Sigmoid colon (tissue), 7 donors: ENCODE measurements around the gene C4BPA. TPM values are rescaled to one million over a fixed set of nuclear protein-coding genes. Genes with fewer than 3 reads are reported as not detected.

Experiments used
- DNase-seq: peaks from one replicate; pipeline ENCODE4 v3.0.0-alpha.2; 2019
- H3K27ac ChIP-seq, 4 donors: fragments of 200-600 bp; sonication (generic); one replicate each; pipeline ENCODE4 v1.5.1; 2016 to 2019; ENCODE audit warnings: mild to moderate bottlenecking in 1 of 4
- H3K27me3 ChIP-seq, 3 donors: fragments of 200-600 bp; sonication (generic); one replicate each; pipeline ENCODE4 v1.5.1; 2019; ENCODE audit warnings: mild to moderate bottlenecking in 1 of 3
- H3K36me3 ChIP-seq, 4 donors: fragments of 200-600 bp; sonication (generic); one replicate each; pipeline ENCODE4 v1.5.1; 2016 to 2019
- H3K4me1 ChIP-seq, 4 donors: fragments of 200-600 bp; sonication (generic); one replicate each; pipeline ENCODE4 v1.5.1; 2017 to 2019
- H3K4me3 ChIP-seq, 4 donors: fragments of 200-600 bp; sonication (generic); one replicate each; pipeline ENCODE4 v1.5.1; 2017 to 2019; ENCODE audit warnings: mild to moderate bottlenecking in 2 of 4, moderate library complexity in 1 of 4
- H3K9me3 ChIP-seq, 4 donors: fragments of 200-600 bp in 3 of 4; sonication (generic) in 3 of 4; one replicate each; pipeline versions ENCODE4 v1.5.1 to v1.6.1; 2013 to 2019
- EP300 ChIP-seq, 4 donors: sonication (generic); formaldehyde crosslinking; IDR thresholded peaks; one replicate each; pipeline ENCODE4 v1.6.1; 2017; ENCODE audit warnings: antibody characterized with exemption in 4 of 4
- POLR2A ChIP-seq, 2 donors: fragments of 450-650 bp; IDR thresholded peaks; one replicate each; pipeline ENCODE4 v1.6.1; 2016; ENCODE audit warnings: antibody characterized with exemption in 2 of 2, mild to moderate bottlenecking in 2 of 2, moderate library complexity in 2 of 2
- POLR2AphosphoS5 ChIP-seq, 4 donors: sonication (generic); formaldehyde crosslinking; IDR thresholded peaks; one replicate each; pipeline ENCODE4 v1.6.1; 2017; ENCODE audit warnings: antibody characterized with exemption in 4 of 4
- WGBS, 2 donors: extraction: QIAGEN DNeasy Blood & Tissue Kit; methylation state at CpG; one replicate each; pipeline ENCODE4 v1.1.7; 2013; 5-methylcytosine and 5-hydroxymethylcytosine counted together
- intact Hi-C: fragments of 100-400 bp; cut with DNase I; formaldehyde crosslinking; loops from one replicate; pipeline ENCODE4 v1.15.1; 2023
- polyA plus RNA-seq, 3 donors: library from polyadenylated mRNA; stranded (reverse); fragments of 200-250 nt; gene quantifications; one replicate each; pipeline ENCODE4 v1.2.3, GENCODE V29; 2013
- total RNA-seq, 4 donors: library from RNA; depleted of rRNA; stranded (reverse); fragments of >200 nt; gene quantifications; one replicate each; pipeline ENCODE4 v1.1.0, GENCODE V29; 2016
- TF ChIP-seq, protein P1 (sequence below), 4 experiments: fragments of 450-650 bp in 3 of 4; fragments of 200-600 bp in 1 of 4; IDR thresholded peaks; one replicate each; pipeline ENCODE4 v1.5.1; 2016 to 2019; ENCODE audit warnings: antibody characterized with exemption in 4 of 4, mild to moderate bottlenecking in 3 of 4, moderate library complexity in 2 of 4
- donor health status: healthy with polysubstance abuse.
- donor health status: Bipolar disorder and iron deficiency.
- donor health status: healthy.

C4BPA gene
- total and polyA plus RNA-seq, 7 donors = 1.2 to 6.4 (median 2.5) TPM; not detected in 4

DNA sequence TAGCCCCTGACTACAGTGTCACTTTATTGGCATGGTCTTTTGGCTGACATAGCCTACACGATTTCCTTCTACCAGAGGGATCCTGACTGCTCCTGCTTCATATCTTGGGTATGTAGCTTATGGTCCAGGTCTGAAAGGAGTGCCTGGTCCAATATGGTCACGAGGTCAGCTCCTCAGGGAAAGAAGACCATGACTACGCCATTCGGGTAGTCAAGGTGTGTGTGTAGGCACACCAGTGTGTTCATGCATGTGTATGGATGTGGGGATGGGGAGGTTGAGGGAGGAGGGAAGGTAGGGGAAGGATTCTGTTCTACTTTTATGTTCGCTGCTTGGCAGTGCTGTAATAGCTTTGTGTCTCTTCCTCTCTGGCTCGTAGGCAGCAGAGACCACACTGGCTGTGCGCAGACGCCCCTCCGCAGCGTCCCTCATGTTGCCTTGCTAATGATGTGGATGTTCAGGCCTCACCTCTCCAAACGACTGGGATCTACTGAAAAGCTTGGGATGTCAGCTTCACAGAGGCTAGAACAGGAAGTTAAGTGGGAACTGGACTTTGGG is 25.4 kb upstream of the C4BPA start:
- Histone ChIP-seq H3K27ac (no peak overlapping the region), H3K4me3 (no peak overlapping the region), H3K36me3 (peaks cover 0 to 16% (median 7%) of the 10 kb centered on the region in 4 donors), H3K9me3 (no peaks in the 10 kb centered on the region), H3K27me3 (no peaks in the 10 kb centered on the region), H3K4me1 (peaks cover 0 to 13% (median 0%) of the 10 kb centered on the region in 4 donors)
- intact Hi-C loops = loop anchor here (1.0 kb wide), 1 partner anchor 28 kb away; no protein-coding TSS in a partner anchor
- DNase-seq = no peak
- TF ChIP-seq EP300 (IDR thresholded peaks at IDR 0.05) (no peak), POLR2A (IDR thresholded peaks at IDR 0.05) (no peak), POLR2AphosphoS5 (IDR thresholded peaks at IDR 0.05) (no peak)
- TF ChIP-seq, protein P1, sequence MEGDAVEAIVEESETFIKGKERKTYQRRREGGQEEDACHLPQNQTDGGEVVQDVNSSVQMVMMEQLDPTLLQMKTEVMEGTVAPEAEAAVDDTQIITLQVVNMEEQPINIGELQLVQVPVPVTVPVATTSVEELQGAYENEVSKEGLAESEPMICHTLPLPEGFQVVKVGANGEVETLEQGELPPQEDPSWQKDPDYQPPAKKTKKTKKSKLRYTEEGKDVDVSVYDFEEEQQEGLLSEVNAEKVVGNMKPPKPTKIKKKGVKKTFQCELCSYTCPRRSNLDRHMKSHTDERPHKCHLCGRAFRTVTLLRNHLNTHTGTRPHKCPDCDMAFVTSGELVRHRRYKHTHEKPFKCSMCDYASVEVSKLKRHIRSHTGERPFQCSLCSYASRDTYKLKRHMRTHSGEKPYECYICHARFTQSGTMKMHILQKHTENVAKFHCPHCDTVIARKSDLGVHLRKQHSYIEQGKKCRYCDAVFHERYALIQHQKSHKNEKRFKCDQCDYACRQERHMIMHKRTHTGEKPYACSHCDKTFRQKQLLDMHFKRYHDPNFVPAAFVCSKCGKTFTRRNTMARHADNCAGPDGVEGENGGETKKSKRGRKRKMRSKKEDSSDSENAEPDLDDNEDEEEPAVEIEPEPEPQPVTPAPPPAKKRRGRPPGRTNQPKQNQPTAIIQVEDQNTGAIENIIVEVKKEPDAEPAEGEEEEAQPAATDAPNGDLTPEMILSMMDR (IDR thresholded peaks at IDR 0.05) = no peak
- WGBS, 2 donors = 85 to 90% methylated on average over 11 of the region's 11 CpGs

DNA sequence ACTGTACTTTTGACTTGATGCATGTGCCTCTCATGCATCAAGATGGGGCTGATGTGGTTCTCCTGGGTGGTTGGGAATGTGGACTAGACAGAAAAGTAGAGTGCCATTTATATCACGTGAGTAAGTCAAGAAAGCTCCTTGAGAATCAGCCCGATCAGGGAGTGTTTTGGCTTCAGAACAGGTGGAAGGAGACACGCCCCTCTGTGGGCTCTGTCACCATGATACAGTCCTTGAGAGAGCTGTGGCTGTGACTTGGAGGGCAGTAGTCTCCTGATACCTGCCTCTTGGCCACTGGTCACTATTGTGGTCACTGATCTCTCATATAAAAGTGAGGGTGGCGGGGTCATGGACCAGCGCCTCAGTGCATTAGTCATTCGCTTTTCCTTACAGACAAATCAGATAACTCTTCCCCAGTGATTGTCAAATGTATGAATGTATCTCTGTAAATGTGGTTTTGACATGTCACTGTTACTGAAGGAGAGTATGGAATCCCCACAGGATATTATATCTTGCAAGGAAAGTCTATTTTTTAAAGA is 24.3 kb upstream of the C4BPA start:
- Histone ChIP-seq H3K27ac (no peak overlapping the region), H3K4me3 (no peak overlapping the region), H3K4me1 (peaks cover 0 to 13% (median 0%) of the 10 kb centered on the region in 4 donors), H3K36me3 (peaks cover 0 to 12% (median 7%) of the 10 kb centered on the region in 4 donors), H3K27me3 (no peaks in the 10 kb centered on the region), H3K9me3 (no peaks in the 10 kb centered on the region)
- TF ChIP-seq POLR2A (IDR thresholded peaks at IDR 0.05) (no peak), POLR2AphosphoS5 (IDR thresholded peaks at IDR 0.05) (no peak), EP300 (IDR thresholded peaks at IDR 0.05) (no peak)
- TF ChIP-seq, protein P1 (IDR thresholded peaks at IDR 0.05) = no peak
- intact Hi-C loops = no loop called here
- 70 to 79% methylated on average over 6 of the region's 6 CpGs for WGBS, 2 donors
- DNase-seq = no peak

DNA sequence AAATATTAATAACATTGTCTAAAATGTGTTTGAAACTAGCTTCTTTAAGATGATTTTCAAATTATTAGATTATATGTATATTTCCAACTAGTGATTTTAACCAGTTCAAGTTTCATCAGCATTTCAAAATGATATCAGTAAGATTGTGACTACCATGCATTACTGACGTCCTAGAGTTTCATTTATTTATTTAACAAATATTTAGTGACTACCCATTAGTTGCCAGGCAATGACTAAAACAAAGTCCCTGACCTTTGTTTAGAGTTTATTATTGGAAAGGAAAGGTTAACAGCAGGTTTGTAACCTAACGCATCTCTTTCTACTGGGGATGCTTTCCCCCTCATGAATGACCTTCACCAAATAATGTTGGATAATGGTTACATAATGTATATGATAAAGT is 22.9 kb upstream of the C4BPA start:
- WGBS, 2 donors = 57 to 65% methylated on average over 2 of the region's 2 CpGs
- H3K4me1 ChIP-seq = peaks cover 0 to 13% (median 0%) of the 10 kb centered on the region in 4 donors
- H3K4me3 ChIP-seq = no peak overlapping the region
- H3K27ac ChIP-seq = no peak overlapping the region
- intact Hi-C loops = no loop called here
- H3K9me3 ChIP-seq = no peaks in the 10 kb centered on the region
- H3K27me3 ChIP-seq = no peaks in the 10 kb centered on the region
- peaks cover 0 to 12% (median 7%) of the 10 kb centered on the region in 4 donors for H3K36me3 ChIP-seq
- TF ChIP-seq POLR2A (IDR thresholded peaks at IDR 0.05) (no peak), POLR2AphosphoS5 (IDR thresholded peaks at IDR 0.05) (no peak), EP300 (IDR thresholded peaks at IDR 0.05) (no peak)
- TF ChIP-seq, protein P1 (IDR thresholded peaks at IDR 0.05) = no peak
- no peak for DNase-seq

DNA sequence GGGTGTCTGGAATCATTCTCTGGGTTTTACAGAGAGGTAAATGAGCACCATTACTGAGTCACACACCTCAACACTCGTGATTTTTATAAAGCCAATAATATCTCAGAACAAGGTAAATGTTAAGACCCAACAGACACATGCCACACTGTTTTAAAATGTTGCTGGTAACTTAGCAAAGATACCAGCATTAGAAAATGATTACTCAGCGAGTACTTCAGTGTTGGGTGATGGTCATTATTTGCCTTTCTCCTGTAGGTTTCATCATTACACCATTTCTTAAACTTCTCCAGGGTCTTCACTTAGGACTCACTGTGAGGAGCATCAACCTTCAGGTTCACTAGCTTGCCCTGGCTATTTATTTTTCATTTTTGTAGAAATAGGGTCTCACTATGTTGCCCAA is 22.2 kb upstream of the C4BPA start:
- intact Hi-C loops = no loop called here
- H3K4me3 ChIP-seq = no peak overlapping the region
- DNase-seq = no peak
- H3K4me1 ChIP-seq = peaks cover 0 to 12% (median 0%) of the 10 kb centered on the region in 4 donors
- TF ChIP-seq POLR2AphosphoS5 (IDR thresholded peaks at IDR 0.05) (no peak), EP300 (IDR thresholded peaks at IDR 0.05) (no peak), POLR2A (IDR thresholded peaks at IDR 0.05) (no peak)
- TF ChIP-seq, protein P1 (IDR thresholded peaks at IDR 0.05) = no peak
- H3K36me3 ChIP-seq = peaks cover 0 to 12% (median 7%) of the 10 kb centered on the region in 4 donors
- no peak overlapping the region for H3K27ac ChIP-seq
- no peaks in the 10 kb centered on the region for H3K27me3 ChIP-seq
- 73 to 83% methylated on average over 2 of the region's 2 CpGs for WGBS, 2 donors
- H3K9me3 ChIP-seq = no peaks in the 10 kb centered on the region
